ENCODE measurements around the gene WNT9B.

Gene WNT9B, protein sequence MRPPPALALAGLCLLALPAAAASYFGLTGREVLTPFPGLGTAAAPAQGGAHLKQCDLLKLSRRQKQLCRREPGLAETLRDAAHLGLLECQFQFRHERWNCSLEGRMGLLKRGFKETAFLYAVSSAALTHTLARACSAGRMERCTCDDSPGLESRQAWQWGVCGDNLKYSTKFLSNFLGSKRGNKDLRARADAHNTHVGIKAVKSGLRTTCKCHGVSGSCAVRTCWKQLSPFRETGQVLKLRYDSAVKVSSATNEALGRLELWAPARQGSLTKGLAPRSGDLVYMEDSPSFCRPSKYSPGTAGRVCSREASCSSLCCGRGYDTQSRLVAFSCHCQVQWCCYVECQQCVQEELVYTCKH

DNA sequence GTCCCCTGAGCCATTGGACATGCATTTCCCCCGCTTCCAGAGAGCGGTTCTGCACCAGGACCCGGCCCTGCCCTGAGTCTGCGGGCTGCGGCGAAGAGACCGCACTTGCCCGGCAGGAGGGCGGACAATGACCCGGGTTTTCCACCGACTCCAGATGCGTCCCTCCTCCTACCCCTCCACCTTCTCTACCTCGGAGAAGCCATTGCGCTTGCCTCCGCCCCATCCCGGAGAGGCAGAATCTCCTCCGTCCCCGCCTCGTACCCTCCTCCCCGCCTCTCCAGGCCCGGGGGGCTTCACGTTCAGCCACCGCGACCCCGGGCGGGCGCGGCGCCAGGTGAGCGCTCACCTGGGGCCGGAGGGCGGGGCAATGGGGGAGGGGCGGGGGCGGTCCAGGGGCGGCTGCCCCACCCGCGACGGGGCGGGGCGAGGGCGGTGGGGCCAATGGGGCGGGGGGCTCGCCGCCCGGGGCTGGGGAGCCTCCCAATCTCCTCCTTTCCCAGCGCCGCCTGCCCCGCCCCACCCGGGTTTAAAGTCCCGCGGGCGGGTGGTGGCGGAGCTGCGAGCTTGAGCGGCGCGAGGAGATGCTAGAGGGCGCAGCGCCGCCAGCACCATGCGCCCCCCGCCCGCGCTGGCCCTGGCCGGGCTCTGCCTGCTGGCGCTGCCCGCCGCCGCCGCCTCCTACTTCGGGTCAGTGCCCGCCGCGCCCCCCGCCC is at the start of gene WNT9B:
TSS of gene WNT9B (plus strand) at position 555 of the 713 bp plus-strand sequence. CDS start at position 611, 56 bp downstream.
- DNase-seq: peak; percentile 41

DNA sequence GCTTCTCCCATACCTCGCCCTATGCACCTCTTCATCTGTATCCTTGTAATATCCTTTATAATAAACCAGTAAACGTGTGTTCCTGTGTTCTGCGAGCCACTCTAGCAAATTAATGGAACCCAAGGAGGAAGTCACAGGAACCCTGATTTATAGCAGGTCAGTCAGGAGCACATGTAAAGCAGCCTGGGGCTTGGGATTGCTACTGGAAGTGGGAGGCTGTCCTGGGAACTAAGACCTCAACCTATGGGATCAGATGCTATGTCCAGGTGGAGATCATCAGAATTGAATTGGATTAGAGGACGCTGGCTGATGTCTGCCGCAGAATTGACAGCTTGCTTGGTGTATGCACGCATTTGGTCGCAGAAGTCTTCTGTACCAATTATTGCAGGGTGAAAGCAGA is 48.6 kb upstream of the WNT9B start:
- DNase-seq: no peak

DNA sequence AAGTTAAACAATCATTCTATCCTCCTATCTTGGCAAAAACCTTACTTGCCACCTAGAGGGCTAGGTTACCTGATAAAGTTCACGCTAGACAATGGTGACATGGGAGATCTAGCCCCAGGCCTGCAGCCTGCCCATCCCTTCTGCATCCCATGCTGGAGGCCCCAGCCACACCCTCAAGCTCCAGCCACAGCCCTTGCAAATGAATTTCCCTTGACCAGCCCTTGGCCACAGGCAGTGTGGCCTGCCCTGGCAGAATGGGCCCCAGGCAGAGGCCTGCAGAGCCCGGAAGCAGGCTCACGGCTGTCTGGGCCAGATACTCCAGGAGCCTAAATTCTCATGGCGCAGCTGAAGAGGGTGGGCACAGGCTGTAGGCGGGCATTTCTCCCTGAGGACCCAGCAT is 47.8 kb upstream of the WNT9B start:
- no peak for DNase-seq

DNA sequence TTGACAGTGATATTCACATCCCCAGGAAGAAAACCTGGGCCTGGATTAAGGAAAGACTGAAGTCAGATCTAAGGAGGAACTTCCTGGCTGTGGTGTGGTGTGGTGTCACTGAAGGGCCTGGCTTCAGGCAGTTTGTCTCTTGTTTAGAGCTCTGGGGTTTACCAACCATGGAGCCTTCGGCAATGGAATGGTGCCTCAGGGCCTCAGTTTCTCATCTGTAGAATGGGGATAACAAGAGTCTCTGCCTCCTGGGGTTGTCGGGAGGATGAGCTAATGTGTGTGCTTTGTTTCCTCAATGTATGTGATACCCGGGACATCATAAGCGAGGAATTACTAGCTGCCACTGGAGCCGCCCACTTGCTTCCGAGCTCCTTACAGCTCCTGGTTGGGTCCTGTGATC is 45.6 kb upstream of the WNT9B start:
- DNase-seq: no peak

DNA sequence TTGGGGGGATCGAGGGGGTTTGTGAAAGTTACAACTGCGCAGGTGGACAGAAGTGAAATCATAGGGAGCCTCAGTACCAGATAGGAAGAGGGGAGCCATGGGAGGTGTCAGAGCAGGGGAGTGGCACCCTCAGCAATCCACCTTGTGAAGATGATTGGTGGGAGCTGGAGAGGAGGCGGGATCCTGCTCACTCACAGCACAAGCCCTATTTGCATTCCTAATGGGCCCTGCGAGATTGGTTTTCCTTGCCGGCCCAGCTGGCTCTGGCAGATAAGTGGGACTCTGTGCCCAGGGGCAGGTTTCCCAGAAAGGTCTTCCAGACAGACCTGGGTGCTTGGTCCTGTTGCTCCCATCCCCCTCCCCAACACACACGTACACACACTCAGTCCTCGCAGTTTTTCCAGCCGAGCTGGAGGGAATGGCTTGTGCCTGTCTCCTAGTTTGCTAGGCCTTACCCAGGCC is 42.2 kb upstream of the WNT9B start:
- DNase-seq: peak; percentile 87

DNA sequence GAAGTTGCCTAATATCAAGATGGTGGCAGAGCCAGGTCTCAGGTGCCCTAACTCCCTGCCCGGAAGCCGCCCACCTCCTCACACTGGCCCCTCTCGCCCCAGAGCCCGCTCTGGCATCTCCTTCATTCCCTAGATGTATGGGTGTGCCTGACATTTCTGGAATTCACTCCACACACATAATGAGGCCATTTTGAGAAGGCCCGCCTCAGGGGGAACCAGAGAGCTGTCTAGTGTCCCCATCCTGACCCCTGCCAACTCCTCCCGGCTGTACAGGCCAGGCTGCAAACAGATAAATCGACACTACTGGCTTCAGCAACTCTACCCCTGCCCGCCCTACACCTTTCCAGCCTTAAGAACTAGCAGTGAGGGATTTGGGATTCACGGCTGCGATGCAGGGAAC is 40.5 kb upstream of the WNT9B start:
- no peak for DNase-seq

DNA sequence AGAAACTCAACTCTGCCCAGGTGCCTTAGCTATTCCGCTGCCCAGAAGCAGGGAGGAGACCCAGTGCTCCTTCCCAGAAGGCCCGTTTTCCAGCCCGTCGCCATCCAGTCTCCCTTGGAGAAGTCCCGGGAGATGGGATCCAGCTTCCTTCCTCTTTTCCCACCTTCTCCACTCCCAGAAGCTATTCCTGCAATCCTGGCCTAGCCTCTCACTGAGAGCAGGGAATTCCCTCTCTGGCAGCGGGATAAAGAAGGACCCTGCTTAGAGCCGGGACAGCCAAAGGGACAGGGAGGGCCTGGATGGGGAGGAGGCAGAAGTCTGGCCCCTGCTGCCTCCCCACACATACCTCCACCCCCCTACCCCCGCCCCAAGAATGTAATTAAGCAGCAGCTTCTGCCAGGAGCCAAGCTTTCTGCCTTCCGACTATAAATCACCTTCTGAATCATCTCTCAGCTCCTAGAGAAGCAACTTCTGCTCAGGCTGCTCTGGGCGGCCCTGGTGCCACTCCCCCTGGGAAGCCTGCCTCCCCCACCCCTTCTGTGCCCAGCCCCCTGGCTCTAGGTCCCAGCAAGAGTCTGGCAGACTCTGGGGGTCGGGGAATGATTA is 39.3 kb upstream of the WNT9B start:
- DNase-seq: no peak

DNA sequence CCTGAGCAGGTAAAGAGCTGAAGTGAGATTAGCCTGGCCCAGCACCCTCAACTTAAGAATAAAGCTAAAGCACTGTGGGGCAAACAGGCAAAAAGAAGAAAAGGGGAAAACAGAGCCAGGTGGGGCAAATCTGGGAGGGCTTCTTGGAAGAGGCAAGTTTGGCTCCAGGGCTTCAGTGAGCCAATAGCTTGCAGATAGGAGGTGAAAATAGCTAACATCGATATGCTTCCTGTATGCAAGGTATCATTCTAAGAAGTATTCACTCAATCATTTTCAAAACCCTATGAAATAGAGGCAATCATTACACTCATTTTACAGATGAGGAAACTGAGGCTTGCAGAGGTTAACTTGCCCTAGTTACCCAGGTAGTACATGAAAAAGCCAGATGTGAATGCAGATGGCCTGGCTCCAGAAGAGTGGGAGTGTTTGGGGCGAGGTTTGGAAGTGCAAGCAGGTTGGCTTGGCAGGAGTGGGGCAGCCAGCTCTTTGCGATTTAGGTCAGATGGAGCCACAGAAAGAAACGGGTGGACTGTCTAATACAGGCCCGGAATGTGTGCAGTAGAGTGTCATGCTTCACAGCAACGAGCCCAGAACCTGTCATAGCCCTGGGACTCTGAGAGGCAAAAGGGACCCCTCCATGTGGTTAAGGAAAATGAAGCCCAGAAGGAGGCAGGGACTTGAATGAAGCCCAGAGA is 38.6 kb upstream of the WNT9B start:
- no peak for DNase-seq

DNA sequence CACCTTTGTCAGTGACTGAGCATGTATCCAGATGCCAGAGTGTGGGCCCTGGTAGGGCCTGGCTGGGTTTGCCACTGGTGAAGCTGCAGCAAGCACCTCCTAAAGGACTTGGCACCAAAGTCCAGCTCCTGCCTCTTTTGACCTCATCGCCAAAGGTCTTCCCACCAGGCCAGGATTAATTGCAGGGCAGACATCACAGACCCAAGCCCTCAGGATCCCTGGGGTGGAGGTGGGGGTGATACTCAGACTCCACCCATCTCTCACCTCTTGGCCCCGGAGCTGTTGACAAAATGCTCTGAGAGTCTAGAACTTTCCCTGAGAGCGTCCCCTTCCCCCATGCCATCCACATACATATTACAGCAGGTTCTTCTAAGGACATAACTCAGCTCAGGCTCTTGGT is 37.5 kb upstream of the WNT9B start:
- DNase-seq: no peak

DNA sequence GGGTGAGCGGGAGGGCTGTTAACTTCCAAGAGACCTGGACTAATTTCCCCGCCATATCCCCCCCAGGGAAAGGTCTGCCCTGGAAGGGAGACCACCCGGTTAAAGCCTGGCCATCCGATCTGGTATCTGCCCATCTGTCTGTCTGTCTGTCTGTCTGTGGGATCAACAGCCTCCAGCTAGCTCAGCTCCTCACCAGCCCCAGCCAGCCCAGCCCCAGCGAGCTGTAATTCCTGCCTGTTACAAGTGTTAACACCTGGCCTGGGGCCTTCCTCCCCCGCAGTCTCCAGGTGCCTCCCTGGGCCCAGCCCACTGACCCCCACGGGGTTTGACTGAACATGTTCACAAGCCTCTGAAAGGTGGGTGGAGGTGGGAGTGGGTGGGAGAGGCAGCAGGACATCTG is 36.9 kb upstream of the WNT9B start:
- no peak for DNase-seq

DNA sequence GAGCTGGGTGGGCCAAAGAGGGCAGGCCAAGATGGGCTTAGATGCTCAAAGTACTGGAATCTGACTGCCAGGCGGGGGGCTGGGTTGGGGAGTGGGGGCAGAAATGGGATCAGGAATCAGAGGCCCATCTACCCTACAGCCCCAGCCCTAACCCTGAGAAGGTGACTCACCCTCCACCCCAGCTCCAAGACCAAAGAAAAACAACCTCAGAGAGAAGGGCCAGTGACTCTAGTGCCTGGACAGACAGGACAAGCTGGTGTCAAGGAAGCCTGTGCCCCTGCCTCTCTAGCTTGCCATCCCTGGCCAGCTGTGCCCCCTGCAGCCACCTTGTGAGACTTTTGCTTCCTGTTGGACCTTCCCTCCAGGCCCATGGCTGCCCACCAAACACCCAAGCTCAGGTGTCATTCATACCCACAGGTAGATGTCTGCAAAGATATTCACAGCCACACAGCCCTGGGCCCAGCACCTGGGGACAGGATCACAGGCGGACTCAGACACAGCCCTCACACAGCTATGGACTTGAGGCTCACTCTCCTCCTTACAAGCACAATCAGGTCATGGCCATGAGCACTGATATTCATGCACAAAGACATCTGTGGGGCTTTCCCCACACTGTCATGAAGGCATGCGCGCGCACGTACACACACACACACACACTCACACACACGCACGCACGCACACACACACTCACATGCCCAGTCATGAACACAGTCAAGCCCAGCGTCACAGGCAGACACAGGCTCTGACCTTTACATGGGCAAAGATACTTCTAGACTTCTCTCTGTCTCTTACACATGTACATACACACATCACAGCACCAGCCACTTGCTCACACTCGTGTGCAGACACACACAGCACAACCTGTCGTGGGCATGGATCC is 35.7 kb upstream of the WNT9B start:
- DNase-seq: no peak

DNA sequence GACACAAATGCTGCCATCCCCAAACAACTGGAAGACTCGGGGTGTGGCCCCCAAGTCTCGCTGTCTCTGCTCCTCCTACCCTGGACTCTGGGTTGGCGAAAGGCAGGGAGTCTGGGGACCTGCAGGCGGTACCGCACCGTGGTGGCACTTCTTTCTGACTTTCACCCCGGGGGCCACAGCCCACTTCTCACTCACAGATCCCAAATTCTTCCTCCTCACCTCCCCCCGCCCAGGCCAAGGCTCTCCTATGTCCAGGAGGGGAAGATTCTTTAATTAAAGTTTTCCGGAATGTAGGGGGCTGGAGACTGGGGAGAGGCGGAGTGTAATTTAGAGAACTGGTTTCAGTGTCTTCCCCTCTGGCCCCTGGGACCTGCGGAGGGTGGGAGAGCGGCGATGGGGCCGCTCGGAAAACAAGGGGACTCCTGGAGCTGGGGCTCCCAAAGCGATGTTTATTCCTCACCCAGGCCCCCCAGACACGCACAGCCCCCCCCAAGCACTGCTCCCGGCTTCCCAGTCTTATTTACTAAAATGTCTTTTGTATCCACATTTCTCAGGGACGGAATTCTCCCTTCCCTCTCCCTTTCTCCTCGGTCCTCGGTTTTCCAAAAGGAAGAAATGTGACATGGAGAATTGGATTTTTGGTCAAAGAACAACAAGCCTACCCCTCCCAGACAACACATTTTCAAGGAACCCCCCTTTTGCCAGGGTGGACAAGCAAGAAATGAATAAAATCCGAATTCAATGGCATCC is 34.1 kb upstream of the WNT9B start:
- DNase-seq: no peak

DNA sequence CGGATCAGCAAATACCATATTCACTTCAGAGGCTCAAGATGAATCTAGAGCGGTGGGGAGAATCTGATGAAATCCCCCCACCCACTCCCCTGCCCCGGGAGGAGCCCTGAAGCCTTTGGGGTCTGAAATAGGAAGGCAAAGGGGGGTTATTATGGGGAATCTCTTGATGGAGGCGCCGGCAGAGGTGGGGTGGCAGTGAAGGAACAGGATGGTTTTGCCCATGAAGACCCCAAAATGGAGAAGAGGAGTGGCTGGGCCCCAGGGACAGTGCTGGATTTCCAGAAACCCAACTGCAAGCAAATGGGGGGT is 33.5 kb upstream of the WNT9B start:
- DNase-seq: no peak

DNA sequence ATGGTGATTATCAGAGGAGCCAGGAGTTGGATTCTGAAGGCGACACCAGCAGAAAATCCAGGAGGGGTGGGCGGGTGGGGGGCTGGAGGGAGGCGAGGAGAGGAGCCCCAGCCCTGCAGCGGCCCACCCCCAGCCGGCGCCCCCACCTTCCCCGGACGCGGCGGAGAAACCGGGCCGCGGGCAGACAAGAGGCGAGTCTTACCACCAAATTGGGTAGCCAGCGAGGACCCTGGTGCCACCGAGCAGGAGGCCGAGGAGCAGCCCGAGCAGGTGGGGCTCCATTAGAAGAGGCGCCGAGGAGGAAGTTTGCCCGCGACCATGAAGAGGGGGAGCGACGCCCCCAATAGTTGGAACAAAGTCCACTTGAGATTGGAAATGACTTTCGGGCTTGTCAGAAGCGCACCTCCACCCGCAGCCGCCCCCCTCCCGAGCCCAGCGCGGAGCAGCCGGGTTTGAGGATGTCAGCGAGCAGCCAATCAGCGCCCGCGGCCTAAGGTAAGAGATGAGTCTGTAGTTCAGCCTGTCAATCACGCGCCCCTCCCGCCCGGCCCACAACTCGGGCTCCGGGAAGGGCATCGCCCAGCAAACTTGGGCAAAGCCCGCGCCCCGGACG is 33.0 kb upstream of the WNT9B start, which contains the start of gene WNT3:
TSS of gene WNT3 (minus strand) at position 377 of the 613 bp plus-strand sequence. CDS start at position 282, 95 bp downstream.
- DNase-seq: peak; percentile 31

DNA sequence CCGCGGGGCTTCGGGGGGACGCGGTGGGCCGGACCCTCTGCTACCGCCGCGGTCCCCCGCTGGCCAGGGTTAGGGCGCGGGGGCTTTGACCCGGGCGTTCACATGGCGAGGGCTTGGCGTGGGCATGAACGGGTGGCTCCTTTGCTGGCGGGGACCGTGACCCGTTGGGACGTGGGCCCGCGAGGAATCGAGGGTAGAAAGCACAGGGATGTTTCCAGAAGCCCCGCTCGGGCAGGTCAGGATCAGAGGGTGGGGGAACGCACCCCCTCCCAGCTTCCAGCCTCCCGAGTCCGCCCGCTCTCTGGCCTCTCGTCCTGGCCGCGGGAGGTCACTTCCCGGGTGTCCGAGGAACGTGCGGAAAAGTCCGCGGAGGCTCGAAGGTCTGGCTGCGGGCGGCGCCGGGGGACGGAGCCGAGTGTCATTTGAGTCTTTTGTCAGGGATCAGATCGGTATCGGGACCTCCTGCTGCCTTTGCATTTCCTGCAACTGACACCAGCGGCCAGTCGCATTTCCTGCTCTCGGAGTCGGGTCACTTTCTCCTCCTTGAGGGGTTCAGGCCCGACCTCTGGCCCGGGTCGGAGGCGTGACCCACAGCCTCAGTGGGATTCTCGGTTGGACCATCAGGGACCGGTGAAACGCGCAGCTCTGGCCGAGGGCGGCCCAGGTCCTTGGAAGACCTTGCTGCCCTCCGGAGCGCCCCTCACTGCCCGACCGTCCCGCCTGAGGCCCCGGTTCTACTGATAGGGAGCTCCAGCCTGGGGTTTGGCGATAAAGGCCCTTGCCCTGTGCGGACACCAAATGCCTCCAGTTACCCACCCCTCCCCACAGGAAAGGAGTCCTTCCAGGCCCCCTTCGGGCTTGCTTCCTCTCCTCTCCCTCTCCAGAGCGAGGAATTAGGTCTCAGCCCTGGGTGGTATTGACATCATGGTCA is 32.2 kb upstream of the WNT9B start:
- no peak for DNase-seq

DNA sequence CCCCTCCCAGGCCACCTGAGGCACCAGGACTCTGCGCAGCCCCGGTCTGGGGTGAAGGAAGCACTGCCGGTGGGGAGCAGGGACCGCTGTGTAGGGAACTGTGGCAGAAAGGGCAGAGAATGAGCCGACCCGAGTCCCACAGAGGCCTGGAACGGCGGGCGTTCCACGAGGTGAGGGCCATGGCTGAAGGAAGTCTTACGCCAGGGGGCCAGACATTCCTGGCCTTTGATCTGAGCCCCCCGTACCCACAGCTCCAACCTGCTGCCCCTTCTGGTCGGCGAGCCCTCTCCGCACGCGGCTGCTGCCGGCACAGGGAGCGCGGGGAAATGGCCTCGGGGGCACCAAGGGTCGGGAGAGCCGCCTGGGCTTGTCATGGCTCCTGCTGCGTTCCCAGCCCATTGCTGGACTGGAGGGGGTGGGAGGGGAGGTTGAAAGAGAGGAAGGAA is 31.5 kb upstream of the WNT9B start:
- DNase-seq: no peak

DNA sequence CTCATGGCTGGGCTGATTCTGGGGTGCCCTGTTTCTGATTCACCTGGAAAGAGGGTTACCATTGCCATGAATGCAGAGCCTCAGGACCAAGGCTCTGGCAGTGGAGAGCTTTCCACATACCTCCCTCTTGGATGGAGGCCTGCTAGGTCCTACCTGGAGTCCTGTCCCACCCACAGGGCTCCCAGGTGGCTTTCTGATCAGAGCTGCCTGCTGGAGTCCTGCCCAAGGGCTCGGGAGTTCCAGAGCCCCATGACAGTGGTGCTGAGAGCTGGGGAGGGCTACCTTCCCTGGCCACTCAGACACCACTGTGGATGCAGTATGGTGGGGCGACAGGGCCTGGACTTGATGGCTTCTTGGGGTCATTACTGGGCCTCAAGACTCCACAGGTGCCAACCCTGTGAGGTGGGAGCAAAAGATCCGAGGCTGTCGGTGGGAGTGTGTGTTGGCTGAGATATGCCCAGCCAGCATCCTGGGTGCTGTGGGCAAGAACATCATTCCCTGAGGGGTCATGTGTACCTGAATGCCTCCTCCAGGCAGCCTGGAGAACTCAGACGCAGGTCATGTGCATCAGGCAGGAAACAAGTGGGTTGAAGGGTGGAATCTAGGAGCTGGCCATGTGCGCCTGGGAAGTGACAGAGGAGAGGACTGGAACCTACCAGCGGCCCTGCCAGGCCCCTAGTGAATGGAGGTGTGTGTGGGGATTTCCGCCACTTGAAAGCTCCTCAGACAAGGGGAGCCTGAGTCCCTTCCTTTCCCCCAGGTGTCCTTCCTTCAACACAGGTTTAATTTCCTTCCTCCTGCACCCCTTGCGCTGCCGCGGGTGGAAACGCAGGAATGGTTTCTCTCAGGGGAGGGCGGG is 30.6 kb upstream of the WNT9B start:
- no peak for DNase-seq

DNA sequence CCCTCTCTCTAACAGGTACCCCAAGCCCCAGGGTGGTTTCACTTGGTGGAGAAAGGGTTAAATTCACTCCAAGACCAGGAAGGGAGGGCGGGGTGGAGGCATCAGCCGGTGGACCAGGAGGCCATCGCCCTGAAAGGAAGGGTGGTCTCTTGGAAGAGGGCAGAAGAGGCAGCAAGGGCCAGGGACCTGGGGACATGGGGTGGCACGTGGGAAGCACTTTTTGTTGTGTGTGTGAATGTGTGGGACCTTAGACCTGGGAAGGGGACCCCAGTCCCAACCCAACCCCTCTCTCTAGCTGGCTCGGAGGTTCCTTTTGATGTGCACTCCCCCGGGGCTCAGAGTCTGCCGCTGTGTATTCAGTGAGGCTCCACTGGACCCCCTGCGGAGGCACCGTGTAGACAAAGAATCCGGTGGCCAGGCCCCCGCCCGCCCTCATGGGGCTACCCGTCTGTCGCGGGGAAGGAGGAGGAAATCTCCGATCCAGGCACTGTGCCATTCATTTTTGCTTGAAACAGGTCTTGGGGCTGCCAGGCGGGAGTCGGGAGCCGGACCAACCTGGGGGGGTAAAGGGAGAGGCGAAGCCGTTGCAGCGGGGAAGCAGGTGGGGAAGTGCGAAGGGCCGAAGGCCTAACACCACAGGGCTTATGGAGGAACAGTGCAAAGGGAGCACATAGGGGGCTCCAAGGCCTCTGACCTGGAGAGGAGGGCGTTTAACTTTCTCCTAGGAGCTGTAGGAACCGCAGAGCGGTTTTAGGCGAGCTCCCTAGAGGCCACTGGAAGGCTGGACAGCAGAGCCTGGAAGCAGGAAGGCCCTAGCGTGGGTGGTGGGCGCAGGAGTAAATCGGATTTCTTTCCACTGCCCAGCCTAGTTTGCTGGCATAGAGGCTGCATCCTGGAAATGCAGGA is 29.6 kb upstream of the WNT9B start:
- DNase-seq: no peak

Data from NCI-H526 treated with DMSO at 0.1 percent for 48 hours (cell line).